ENCODE results near the gene HSPG2.
"Not testable (repeated sequence)": the region's sequence is repeated elsewhere in the genome, so short reads cannot be mapped to it uniquely, and the experiment has no call there.

Gene HSPG2

GRCh38 chr1:21843208-21843607 is 93.9 kb downstream of the HSPG2 start:
- no peak for DNase-seq (ENCODE audit: low spot score)

DNA sequence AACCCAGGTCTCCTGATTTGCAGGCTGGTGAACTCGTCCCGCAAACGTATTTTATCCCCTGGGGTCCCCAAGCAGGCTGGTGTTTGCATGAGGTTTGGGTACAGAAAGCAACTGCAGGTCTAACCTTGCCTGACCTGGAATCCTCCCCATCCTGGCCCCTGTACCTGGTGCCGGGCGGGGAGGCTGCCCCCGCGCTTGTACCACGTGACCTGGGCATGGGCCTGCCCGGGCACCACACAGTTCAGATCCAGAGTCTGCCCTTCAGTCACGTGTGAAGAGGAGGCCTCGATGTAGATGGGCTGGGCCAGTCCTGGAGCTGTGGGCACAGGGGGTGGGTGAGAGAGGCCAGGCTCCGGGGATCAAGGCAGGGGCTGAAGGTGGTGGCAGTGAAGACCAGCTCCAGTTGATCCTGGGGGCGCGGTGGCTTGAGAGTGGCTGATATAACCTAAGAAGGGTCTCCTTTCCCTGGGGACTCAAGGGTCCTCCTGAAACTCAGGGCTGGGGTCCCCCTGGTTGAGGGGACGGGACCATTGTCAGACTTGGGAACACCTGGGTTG is 94.4 kb downstream of the HSPG2 start:
- DNase-seq (ENCODE audit: low spot score): no peak

DNA sequence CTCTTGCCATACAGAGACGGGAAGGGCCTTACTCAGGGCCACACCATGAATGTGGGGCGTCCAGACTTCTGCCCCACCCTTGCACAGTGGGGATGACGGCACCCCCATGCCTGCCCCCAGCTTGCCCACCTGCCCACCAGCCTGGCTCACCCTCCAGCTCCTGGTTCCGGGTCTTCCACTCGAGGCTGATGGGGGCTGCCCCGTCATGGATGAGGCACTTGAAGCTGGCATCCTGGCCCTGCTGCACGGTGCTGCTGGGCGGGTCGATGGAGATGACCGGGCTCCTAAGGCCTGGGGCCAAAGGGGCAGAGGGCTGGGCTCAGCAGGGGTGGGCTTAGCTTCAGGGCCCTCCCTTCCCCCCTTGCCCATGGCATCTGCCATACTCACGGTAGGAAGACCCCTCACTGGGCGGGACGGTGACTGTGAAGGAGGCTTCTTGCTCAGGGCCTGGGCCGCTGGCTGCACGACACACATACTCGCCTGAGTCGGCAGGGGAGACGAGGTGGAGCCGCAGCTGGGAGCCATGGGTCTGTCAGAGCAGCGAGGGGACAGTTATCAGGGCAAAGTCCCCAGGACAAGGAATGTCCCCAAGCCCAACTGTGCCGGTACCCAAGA is 95.2 kb downstream of the HSPG2 start:
- no peak for DNase-seq (ENCODE audit: low spot score)

- DNase-seq (ENCODE audit: low spot score): no peak
These were observed 96.1 kb downstream of the HSPG2 start for GRCh38 chr1:21840981-21841380.

DNA sequence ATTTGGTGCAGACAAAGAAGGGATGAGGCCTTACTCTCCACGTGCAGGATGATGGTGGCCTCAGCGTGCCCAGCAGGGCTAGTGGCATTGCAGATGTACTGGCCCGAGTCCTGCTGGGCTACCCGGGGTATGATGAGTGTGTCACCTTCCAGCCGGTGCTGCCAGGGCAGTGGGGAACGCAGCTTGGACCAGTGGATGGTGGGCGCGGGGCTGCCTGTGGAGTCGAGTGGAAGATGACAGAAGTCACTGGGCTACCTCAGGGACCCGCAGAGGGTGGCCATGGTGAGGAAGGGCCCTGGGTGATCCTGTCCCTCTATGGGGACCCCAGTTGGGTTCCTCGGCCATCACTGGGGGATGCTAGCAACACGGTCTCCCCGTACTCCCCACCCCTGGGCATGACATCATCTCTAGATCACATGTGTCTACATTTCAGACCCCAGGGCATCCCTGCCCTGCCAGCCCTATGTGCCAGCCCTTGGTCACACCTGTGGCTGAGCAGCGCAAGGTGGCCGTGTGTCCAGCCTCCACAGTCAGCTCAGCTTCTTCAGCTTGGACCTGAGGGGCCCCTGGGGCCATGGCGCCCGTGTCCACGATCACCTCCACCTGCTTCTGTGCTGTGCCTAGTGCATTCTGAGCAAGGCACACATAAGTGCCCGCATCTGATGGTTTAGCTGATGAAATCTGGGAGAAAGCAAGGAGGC is 97.6 kb downstream of the HSPG2 start:
- DNase-seq (ENCODE audit: low spot score): no peak

- DNase-seq (ENCODE audit: low spot score): no peak
These were observed 98.6 kb downstream of the HSPG2 start for GRCh38 chr1:21838359-21839157.

DNA sequence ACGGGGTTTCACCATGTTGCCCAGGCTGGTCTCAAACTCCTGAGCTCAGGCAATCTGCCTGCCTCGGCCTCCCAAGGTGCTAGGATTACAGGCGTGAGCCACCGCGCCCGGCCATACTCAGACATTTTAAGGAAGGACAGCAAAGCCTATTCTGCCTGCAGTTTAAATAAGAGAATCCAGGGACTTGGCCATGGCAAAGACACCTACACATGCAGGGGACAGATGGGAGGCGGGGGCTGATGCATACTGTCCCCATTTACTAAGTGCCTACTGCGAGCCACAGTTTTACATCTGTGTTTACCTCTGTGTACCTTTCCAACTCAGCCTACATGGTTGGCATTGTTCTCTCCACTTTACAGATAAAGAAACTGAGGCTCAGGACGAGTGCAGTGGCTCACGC is 99.6 kb downstream of the HSPG2 start:
- DNase-seq (ENCODE audit: low spot score): no peak

DNA sequence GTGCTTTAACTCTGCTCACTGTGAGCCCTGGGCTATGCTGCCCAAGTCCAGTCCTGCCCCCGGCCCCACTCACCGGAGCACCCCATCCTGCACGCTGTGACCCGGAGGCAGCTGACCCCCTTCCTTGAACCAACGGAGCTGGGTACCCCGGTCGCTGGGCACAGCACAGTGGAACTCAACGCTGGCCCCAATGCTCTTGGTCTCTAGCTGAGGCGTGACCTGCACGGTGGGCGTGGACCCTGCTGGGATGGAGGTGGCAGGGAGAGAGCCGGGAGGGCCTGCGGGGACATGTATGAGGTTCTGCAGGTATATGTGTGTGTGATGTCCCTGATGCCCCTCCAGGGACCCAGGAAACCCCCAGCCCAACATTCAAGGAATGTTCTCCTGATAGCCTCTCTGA is 100.4 kb downstream of the HSPG2 start:
- DNase-seq (ENCODE audit: low spot score): no peak

DNA sequence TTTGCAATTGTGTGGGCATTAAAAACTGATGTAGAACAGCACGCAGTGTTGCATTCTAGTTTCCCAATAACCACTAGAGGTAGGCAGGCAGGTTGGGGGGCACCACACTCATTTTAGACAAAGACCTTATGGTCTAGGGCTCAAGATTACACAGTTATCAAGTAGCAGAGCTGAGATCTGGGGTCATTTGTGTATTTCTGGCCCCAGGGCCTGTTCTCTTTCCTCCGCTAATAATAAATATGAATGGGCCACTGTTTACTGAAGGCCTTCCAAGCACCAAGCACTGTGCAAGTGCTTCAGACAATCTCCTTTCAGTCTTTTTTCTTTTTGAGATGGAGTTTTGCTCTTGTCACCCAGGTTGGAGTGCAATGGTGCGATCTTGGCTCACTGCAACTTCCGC is 101.1 kb downstream of the HSPG2 start:
- DNase-seq (ENCODE audit: low spot score): no peak

- no peak for DNase-seq (ENCODE audit: low spot score)
These were observed 102.4 kb downstream of the HSPG2 start for GRCh38 chr1:21834666-21835065.

GRCh38 chr1:21834094-21834493 is 103.0 kb downstream of the HSPG2 start:
- DNase-seq (ENCODE audit: low spot score): no peak

DNA sequence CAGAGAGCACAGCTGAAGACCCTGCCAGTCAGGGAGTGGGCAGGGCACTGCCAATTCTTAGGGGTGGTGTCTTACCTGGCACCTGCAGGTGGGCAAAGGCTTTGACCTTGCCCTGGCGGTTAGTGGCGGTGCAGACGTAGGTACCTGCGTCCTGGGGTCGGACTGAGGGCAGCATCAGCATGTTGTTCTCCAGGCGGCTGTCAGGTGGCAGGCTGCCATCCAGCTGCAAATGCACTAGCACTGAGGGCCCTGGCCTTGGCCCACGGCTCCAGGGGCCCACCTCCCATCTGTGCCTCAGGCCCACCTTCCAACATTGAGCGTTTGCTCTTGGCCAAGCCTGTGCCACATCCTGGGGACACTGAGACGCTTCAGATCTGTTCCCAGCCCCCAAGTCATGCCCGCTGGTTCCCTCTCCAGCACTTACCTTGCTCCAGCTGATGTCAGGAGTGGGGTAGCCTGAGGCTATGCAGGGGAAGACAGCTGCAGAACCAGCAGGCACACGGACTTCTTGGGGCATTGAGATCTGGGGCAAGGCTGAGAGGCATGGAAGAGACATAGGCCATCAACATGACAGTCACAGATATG is 103.6 kb downstream of the HSPG2 start:
- no peak for DNase-seq (ENCODE audit: low spot score)

- DNase-seq (ENCODE audit: low spot score): no peak
These were observed 105.6 kb downstream of the HSPG2 start for GRCh38 chr1:21831454-21831970.

- DNase-seq (ENCODE audit: low spot score): no peak
These were observed 106.2 kb downstream of the HSPG2 start for GRCh38 chr1:21830792-21831453.

DNA sequence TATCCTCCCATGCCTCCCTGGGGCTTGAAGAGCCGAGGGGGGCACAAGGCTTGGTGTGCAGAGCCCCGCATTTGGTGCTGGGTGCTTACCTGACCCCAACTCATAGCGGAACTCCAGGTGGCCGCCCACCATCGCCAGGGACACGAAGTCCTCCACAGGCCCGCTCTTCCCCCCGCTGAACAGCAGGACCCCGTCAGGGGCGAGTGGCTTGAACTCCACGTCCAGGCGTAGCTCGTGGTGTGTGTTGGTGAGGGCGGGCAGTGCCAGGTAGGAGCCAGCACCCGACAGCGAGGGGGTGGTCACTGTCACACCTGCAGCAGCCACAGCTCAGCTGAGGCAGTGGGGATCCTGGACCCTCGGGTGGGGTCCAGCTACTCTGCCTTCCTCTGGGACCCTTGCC is 107.8 kb downstream of the HSPG2 start:
- no peak for DNase-seq (ENCODE audit: low spot score)

- DNase-seq (ENCODE audit: low spot score): no peak
These were observed 108.5 kb downstream of the HSPG2 start for GRCh38 chr1:21828506-21829210.

DNA sequence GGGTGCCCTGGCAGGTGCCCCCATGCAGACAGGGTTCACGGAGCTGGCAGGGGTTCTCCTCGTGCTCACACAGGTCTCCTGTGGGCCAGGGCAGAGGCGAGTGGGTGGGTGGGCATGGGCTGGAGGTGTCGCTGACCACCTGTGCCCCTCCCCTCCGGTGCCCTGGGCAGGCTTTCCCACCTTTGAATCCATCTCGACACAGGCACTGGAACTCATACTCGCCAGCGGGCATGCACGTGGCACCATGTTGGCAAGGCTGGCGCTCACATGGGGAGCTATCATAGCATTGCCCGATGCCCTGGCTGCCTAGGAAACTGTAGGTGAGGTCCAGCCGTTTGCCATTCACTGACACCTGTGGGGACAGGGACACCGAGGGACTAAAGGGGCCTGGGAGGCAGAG is 109.0 kb downstream of the HSPG2 start:
- DNase-seq (ENCODE audit: low spot score): no peak

DNA sequence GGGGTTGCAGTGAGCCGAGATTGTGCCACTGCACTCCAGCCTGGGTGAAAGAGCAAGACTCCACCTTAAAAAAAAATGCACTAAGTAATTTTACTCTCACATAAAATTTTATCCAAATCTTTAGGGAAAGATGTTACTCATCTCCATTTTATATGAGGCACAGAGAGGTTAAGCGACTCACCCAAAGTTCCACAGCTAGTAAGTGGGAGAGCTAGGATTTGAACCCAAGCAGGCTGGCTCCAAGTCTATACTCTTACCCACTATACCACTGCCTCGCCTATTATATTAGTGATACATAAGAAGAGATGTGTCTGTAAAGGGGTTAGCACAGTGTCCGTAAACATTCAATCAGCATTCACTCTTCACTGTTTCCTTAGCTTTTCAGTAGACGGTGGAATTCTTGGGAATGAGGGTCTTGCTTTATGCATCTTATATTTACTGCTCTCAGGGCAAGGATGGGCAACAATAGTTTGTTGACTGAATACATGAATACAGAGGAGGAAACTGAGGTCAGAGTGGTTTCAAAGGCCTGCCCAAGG is 109.9 kb downstream of the HSPG2 start:
- DNase-seq (ENCODE audit: low spot score): no peak

GRCh38 chr1:21826694-21827093 is 110.4 kb downstream of the HSPG2 start:
- DNase-seq (ENCODE audit: low spot score): not testable (repeated sequence)

DNA sequence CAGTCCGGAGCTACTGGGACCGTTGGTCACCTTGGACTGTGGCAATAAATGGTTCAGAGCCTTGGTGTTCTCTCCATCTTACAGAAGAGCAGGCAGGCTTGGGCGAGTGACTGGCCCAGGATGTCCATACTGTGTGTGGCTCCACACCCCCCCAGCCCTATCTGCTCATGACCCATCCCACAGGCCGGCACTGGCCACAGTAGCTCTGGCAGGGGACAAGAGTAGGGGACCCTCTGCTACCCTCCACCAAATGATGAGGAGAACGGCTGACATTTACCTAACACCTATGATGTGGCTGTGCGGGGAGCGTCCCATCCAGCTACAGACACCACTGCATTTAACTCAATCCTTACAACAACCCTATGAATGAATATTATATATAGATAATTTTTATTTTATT is 111.7 kb downstream of the HSPG2 start:
- DNase-seq (ENCODE audit: low spot score): no peak

DNA sequence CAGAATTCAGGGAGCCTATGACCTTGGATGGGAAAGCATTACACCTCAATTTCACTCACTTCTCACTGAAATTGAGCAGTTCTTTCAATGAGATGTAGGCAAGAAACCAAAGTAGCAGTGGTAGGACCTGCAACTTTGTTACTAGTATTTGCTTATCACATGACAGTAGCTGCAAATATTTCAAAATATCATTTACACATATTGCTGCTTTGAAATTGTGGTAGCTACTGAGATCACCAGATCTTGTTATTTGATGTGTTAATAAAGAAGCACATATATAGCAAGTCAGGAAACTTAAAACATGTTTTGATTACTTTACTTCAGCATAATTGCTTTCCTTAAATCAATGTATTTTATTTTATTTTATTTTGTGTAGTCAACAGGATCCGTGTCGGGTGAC is 112.2 kb downstream of the HSPG2 start:
- no peak for DNase-seq (ENCODE audit: low spot score)

Measured in kidney capillary endothelial cell (primary cell).